ENCODE measurements around the gene MBNL3.

DNA sequence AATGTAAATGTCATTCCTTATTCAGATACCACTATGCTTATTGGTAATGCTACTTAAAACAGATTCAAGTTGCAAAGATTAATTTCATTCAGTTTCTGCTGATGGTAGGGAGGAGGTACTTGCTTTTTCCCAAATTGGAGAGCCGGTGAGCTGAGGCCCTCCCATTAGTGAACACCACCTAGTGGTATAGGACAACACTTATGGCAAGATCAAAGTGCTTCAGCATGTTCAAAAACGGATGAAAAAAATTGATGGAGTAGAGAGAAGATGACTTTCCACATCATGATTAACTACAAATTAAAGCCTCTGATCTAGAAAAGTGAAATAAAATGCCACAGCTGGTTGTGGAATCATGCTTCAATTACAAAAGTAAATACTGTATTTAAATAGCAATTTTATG, 112.9 kb downstream of the MBNL3 start:
- TF ChIP-seq POLR2AphosphoS5 (IDR thresholded peaks at IDR 0.05; ENCODE audit: borderline replicate concordance, low read depth, low read length): no peak
- no peak for TF ChIP-seq EZH2 (IDR thresholded peaks at IDR 0.05)
